ENCODE results near the gene TCF19.

Gene TCF19, protein sequence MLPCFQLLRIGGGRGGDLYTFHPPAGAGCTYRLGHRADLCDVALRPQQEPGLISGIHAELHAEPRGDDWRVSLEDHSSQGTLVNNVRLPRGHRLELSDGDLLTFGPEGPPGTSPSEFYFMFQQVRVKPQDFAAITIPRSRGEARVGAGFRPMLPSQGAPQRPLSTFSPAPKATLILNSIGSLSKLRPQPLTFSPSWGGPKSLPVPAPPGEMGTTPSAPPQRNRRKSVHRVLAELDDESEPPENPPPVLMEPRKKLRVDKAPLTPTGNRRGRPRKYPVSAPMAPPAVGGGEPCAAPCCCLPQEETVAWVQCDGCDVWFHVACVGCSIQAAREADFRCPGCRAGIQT

GRCh38 chr6:31158140-31158862 lies at the start of gene TCF19:
TCF19 (plus strand) TSS chr6:31158589; CDS start chr6:31159470, 881 bp downstream.
- peak; percentile 99 for DNase-seq

DNA sequence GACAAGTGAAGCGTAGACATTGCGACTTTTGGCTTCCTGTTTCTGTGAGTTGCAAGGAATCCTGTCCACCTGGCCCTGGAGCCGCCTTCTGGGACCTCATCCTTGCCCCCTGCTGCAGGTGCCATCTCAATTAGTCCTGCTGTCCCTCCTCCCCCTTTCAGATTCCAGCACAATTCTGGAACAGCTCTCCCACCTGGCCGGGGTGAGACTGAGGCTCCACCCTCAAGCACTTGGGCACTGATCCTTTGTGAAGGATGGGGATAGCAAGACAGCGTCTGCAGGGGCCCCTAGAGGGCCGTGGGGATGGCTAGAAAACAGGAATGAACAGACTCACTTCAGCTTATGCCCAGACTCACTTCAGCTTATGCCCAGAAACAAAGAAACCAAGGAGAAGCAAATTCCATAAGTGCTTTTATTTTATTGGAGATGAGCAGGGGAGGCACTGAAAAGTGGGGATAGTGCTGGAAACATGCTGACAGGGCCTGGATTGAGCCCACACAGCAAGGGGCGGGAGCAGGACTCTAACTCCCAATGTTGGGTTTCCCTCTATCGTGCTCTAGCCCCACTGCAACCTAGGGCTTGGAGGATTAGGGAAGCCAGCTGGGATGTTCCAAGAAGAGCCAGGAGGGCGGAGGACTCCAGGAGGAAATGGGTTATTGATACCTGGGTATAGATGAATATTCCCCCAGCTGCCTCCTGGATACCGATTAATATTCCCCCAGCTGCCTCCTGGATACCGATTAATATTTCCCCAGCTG lies 47.4 kb upstream of the TCF19 start:
- no peak for DNase-seq

DNA sequence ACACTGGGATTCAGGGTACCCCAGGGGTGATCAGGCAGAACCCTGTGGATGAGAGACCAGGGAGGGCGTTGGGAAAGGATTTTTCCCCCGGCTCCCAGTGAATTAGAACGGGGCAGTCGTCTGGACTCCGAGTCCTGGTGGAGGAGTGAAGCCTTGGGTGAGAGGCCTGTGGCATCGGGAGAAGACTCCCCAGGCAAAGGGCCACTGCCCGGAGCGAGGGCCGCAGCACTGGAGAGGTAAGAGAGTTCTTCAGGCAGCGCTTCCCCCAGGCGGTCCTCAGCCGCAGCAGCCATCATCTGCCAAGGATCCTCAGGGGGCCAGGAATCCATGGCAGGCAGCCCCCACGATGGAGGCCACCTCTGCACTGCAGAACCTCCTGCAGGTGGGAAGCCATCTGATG lies 46.7 kb upstream of the TCF19 start:
- DNase-seq: no peak

GRCh38 chr6:31112478-31112877 lies 45.9 kb upstream of the TCF19 start, which contains the start of gene C6orf15:
C6orf15 (minus strand) TSS chr6:31112575; CDS start chr6:31112555, 20 bp downstream.
- DNase-seq: no peak

DNA sequence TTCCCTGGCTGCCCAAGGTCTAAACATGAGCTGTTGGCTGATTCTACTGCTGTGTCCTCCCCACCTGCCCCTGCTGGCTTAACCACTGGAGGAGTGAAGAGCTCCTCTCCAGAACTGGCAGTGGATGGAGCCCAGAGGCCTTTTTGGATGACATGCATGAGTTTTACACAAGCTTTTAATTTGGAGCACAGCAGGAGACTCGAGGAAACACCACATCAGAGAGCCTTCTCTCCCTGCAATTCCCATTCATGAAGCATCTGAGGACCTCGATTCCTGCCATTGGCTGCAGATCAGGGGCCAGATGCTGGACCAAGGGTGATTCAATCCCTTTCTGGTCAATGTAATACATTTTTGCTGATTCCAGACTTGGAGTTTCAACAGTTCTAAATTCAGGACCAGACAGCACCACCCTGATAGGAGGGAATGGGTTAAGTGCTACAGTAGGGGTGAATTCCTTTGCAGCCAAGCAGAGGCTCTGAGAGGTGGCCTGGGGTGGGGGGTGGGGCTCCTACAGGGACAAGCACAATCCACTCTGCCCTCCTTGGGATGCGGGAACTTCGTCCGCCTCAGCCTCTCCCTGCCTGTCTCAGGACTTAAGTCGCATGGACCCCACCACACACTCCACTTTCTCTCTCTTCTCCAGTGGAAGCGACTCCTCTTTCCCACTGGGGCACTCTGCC lies 44.4 kb upstream of the TCF19 start:
- DNase-seq: no peak

DNA sequence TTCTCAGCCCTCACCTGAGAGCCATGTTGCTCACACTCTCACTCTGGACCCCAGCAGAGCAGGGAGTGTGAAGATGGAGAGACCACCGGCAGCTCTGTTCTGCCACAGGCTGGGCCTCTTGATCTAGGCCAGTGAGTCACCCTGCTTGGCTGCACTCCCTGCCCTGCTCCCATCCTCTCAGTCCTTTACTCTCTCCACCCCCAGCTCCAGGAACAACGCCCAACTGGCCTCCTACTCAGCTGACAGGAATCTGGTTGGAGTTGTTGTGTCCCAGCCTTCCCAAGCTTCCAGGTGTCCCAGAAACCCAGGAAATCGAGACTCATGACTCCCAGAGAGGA lies 43.9 kb upstream of the TCF19 start, which contains the start of gene PSORS1C1:
Gene PSORS1C1 (plus strand): TSS at position 260 of the 338 bp plus-strand sequence. CDS start 14,833 bp downstream, outside the sequence.
- no peak for DNase-seq

DNA sequence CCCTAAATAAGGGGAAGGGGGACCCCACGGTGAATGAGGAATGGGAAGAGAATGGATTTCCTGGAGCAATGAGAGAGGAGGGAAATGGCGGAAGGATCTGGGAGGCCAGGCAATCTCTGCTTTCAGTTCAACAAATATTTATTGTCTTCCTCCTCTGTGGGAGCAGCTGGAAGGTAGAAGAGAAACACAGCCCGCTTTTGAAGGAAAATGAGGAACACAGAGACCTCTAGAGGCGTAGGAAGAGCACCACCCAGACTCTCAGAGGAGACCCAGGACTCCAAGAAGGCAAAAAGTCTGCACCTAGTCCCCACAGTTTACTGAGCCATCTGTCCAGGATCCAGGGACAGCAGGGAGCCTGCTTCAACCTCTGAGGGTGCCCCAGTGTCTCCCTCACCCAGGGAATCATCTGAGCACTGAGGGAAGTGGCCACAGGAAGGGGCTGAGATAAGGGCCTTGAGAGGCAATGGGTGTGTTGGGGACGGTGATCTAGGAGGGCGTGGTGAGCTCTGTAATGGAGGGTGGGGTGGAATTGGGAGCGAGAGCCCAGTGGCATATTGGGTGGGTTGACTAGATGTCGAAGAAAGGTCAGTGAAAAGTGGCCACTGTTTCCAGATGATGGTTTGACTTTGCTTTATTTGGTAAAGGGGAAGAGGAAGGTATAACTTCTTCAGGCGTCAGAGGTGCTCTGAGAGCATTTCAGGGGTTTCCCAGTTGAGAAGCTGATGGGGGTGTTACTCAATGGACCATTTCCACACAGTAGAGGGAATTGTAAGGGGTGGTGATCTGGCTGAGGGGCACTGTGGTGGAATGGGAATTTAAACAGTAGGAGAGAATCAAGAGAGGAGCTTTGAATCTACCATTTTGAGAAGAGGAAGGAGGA lies 43.2 kb upstream of the TCF19 start:
- no peak for DNase-seq

GRCh38 chr6:31115941-31116560 lies 42.3 kb upstream of the TCF19 start:
- DNase-seq: no peak

DNA sequence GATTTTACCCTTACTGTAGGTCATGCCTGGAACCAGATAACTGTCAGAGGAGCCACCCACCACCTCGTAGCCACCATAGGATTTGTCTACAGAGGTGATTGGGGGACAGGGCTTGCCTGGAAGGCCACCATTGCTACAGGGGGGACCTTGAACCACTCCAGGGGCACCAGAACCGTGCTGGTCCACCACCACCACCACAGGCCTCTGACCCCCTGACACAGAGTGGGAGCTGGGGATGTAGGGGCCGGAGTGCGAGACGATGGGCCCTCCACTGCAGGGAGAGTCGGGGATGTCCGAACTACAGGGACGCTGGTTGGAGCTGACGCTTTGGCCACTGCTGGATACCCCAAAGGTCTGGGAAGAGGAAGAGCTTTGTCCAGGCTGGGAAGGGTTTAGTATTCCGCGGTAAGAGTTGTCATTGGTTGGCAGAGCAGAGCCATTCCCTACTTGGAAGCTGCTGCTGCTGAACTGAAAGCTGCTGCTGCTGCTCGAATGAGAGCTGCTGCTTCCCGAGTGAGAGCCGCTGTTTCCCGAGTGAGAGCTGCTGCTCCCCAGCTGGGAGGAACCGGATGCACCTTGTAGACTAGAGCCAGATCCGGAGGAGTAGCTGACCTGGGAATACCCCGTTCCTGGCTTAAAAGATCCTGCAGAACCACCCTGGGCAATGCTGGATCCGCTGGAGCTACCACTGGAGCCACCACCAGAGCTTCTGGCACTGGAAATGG lies 41.6 kb upstream of the TCF19 start:
- no peak for DNase-seq

GRCh38 chr6:31118178-31118577 lies 40.2 kb upstream of the TCF19 start:
- DNase-seq: no peak

DNA sequence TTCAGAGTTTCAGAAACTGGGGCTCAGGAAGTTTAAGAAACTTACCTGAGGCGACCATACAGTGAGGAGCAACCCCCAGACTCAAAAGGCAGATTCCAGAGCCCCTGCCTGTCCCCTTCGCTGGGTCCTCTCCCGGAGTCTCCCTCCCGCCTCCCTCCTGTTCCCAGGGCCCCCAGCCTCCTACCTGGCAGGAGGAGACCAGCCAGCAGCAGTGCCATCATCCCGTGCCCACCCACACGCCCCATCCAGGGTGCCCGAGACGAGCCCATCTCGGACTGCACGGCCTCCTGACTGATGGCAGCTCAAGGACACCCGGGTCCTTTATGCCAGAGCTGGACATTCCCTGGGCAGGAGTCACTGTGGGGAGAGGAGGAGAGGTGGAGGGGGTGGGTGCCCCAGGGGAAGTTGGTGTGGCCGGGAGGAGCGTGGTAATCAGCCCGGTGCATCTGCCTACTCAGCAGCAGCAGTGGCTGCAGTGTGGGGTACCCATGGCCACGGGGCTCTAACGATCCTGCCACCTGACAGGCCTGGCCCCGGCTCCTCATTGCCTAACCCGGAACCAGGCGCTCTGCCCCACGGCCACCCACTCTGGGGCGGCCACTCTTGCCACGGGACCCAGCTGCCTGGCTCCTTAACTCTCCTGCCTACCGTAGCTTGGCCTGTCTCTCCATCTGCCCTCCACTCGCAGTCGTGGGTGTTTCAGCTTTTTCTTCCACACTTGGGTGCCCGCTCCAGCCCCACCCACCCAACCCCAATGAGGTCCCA lies 38.1 kb upstream of the TCF19 start, which contains the start of gene CDSN:
Gene CDSN (minus strand): TSS at position 296 of the 765 bp plus-strand sequence. CDS start 27 bp downstream, at position 269.
- DNase-seq: no peak

GRCh38 chr6:31121131-31121790 lies 37.1 kb upstream of the TCF19 start:
- no peak for DNase-seq

- DNase-seq: no peak
These were observed 35.3 kb upstream of the TCF19 start for GRCh38 chr6:31122791-31123706.

GRCh38 chr6:31125162-31125561 lies 33.2 kb upstream of the TCF19 start:
- DNase-seq: no peak

DNA sequence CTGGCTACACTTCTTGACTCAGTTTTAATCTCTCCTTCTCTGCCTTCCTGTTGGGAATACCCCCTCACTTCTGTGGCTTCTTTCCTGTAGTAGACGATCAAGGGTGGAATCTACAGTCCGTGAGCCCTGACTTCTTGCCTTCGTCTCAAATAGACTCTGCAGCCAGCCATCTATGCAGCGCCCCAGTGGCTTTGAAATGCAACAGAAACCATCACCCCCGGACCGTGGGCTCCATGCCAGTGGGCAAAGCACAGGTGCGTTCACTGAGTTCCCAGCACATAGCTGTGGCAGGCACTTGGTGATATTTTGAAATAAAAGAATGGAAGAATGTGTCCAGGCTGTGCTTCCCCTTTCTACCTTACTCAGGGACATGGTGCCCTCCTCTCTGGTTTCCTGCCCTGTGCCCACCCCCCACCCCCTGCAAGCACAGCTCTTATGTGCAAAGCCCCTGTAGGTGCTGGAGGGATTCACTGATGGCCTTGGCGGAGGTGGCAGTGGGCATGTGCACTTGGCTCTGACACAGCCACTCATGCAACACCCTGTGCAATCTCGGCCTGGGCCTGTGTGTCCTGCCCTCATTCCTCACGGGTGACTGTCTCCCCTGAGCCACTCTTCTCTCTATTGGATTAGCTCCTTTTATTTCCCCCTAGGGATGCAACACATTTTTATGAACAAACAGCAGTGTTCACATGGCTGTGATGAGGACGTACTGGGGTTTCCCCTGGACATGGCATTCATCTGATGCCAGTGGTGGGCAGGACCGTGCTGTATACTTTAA lies 32.6 kb upstream of the TCF19 start:
- DNase-seq: no peak

DNA sequence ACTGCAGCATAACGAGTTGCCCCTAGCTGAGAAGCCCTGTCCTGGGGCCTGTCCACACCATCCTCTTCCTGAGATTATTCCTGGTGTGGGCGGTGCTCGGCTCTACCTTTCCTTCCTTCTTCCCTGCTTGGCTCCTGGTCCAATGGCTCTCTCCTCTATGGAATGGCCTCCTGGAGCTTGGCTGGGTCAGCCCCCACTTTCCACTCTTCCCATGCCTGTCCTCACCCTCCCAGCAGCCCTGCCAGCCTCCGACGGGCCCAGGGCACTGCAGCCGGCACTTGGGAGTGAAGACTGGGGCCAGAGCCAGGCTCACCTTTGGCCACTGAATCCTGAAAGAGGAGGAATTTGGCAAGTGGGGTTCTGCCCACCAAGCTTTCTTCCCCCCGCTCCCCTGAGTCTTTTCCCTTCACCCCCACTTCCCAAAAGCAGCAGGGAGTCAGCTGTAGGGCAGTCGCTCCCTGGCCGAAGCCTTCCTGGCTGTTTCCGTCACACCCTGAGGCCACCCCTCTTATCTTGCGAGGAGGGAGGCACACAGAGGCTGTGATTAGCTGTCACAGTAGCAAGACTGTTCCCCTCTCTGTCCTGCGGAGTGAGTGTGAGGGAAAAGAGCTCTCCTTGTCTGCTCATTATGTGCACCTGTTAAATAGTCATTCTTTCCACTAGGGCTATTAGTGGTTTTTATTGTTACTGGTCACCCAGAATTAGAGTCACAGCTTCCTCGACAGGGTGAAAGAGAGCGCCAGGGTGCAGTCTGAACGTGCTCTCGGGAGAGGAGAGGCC lies 31.8 kb upstream of the TCF19 start:
- DNase-seq: no peak
